Activated naive CD8-positive, alpha-beta T cell treated with anti-CD3 and anti-CD28 coated beads, Interleukin-2, amount 10 ng/mL, durations not matched to agents 7 days and 5 days (primary cell): ENCODE results near the gene SMOC1. TPM values are rescaled to one million over a fixed set of nuclear protein-coding genes. Genes with fewer than 3 reads are reported as not detected.

Experiments used
- ATAC-seq: fragments of 150-1000 bp; cut with Tn5 transposase; one replicate; pipeline ENCODE4 v1.10.0; 2021; ENCODE audit warnings: low read depth, moderate library complexity
- POLR2A ChIA-PET: fragments of 350-600 bp; sonication (Branson Sonifier 250); formaldehyde crosslinking; loops from one replicate; lab custom pipeline; 2021; ENCODE audit warnings: antibody characterized with exemption; lab: Charles Lee
- DNase-seq: peaks from one replicate; pipeline ENCODE4 v3.0.0; 2021
- H3K27ac Mint-ChIP-seq: one replicate; pipeline ENCODE4 v1.8.0; 2022; ENCODE audit warnings: mild to moderate bottlenecking, mixed read lengths
- H3K27me3 Mint-ChIP-seq: one replicate; pipeline ENCODE4 v1.8.0; 2022; ENCODE audit warnings: mild to moderate bottlenecking, moderate library complexity, mixed read lengths
- H3K36me3 Mint-ChIP-seq: one replicate; pipeline ENCODE4 v1.8.0; 2021; ENCODE audit warnings: mild to moderate bottlenecking, mixed read lengths
- H3K4me1 Mint-ChIP-seq: one replicate; pipeline ENCODE4 v1.8.0; 2021; ENCODE audit warnings: mixed read lengths
- H3K4me3 Mint-ChIP-seq: one replicate; pipeline ENCODE4 v1.8.0; 2022; ENCODE audit warnings: mild to moderate bottlenecking, moderate library complexity, mixed read lengths
- H3K9me3 Mint-ChIP-seq: one replicate; pipeline ENCODE4 v1.8.0; 2021; ENCODE audit warnings: mixed read lengths
- total RNA-seq, 2 experiments: library from RNA; stranded (reverse); gene quantifications; one replicate each; pipeline ENCODE4 v1.2.3, GENCODE V29; 2021

The SMOC1 gene
- total RNA-seq, 2 experiments from 2014 or later = not detected

GRCh38 chr14:69989622-69990021, 110.4 kb downstream of the SMOC1 start:
- ATAC-seq (no peak), DNase-seq (no peak)
- Mint-ChIP-seq H3K27ac (no peak overlapping the region), H3K36me3 (no peaks in the 10 kb centered on the region), H3K4me3 (no peak overlapping the region), H3K9me3 (no peaks in the 10 kb centered on the region), H3K27me3 (peaks cover 30% of the 10 kb centered on the region), H3K4me1 (no peaks in the 10 kb centered on the region)
- POLR2A ChIA-PET = no interaction called here

DNA sequence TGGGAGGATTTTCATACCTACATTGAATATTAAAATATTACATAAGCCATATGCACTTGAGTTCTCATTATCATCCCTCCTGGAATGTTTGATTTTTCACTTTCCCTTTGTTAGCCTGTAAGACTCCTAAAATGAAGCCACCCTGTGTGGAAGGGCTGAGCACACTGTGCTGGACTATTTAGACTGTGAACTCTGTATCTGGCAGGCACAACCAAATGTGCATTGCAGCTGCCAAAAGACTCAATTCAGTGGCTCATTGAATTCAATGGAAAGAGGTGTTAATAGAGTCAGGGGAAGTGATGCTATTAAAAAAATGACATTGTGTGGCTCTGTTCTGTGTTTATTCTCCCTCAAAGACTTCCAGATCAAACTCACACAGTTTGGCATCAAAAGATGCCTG, 111.1 kb downstream of the SMOC1 start:
- DNase-seq = no peak
- Mint-ChIP-seq H3K27me3 (peaks cover 33% of the 10 kb centered on the region), H3K36me3 (no peaks in the 10 kb centered on the region), H3K27ac (no peak overlapping the region), H3K9me3 (no peaks in the 10 kb centered on the region), H3K4me1 (no peaks in the 10 kb centered on the region), H3K4me3 (no peak overlapping the region)
- POLR2A ChIA-PET = no interaction called here
- no peak for ATAC-seq

- POLR2A ChIA-PET = no interaction called here
- no peak overlapping the region for H3K4me3 Mint-ChIP-seq
- H3K27ac Mint-ChIP-seq = no peak overlapping the region
- H3K36me3 Mint-ChIP-seq = no peaks in the 10 kb centered on the region
- no peaks in the 10 kb centered on the region for H3K9me3 Mint-ChIP-seq
- ATAC-seq = no peak
- no peaks in the 10 kb centered on the region for H3K4me1 Mint-ChIP-seq
- H3K27me3 Mint-ChIP-seq = peaks cover 37% of the 10 kb centered on the region
- DNase-seq = no peak
Measured at GRCh38 chr14:69991422-69991821, 112.2 kb downstream of the SMOC1 start.

- Mint-ChIP-seq H3K36me3 (no peaks in the 10 kb centered on the region), H3K4me3 (no peak overlapping the region), H3K4me1 (no peaks in the 10 kb centered on the region), H3K27ac (no peak overlapping the region), H3K27me3 (peaks cover 33% of the 10 kb centered on the region), H3K9me3 (no peaks in the 10 kb centered on the region)
- POLR2A ChIA-PET = no interaction called here
- ATAC-seq (no peak), DNase-seq (no peak)
Measured at GRCh38 chr14:69992564-69992963, 113.3 kb downstream of the SMOC1 start.

DNA sequence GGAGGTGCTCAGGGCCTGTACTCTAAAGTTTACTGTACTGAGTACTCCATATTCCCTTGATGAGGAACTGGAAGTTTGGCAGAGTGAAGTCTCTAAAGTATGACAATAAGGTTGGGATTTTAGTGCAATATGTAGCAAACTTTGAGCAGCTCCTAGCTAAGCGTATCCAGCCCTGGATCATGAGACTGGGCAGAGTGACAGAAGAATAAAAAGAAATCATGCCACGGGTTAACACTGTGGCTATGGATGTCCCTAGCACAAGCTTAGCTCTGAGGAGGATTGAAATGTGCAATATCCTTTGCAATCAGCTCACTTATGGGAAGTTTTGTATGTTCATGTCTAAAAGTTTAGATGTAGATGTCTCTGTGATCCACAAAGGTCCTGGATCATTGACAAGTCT, 114.1 kb downstream of the SMOC1 start:
- Mint-ChIP-seq H3K36me3 (no peaks in the 10 kb centered on the region), H3K4me3 (no peak overlapping the region), H3K9me3 (no peaks in the 10 kb centered on the region), H3K27ac (no peak overlapping the region), H3K27me3 (peaks cover 35% of the 10 kb centered on the region), H3K4me1 (no peaks in the 10 kb centered on the region)
- POLR2A ChIA-PET = no interaction called here
- no peak for ATAC-seq
- no peak for DNase-seq

GRCh38 chr14:69994002-69994401, 114.8 kb downstream of the SMOC1 start:
- H3K9me3 Mint-ChIP-seq = no peaks in the 10 kb centered on the region
- POLR2A ChIA-PET = no interaction called here
- H3K27ac Mint-ChIP-seq = no peak overlapping the region
- ATAC-seq = no peak
- no peaks in the 10 kb centered on the region for H3K36me3 Mint-ChIP-seq
- no peak overlapping the region for H3K4me3 Mint-ChIP-seq
- no peak for DNase-seq
- H3K4me1 Mint-ChIP-seq = no peaks in the 10 kb centered on the region
- H3K27me3 Mint-ChIP-seq = peaks cover 32% of the 10 kb centered on the region

- Mint-ChIP-seq H3K9me3 (no peaks in the 10 kb centered on the region), H3K27me3 (peaks cover 25% of the 10 kb centered on the region), H3K36me3 (no peaks in the 10 kb centered on the region), H3K27ac (no peak overlapping the region), H3K4me1 (no peaks in the 10 kb centered on the region), H3K4me3 (no peak overlapping the region)
- POLR2A ChIA-PET = no interaction called here
- no peak for DNase-seq
- no peak for ATAC-seq
Measured at GRCh38 chr14:69996216-69996615, 117.0 kb downstream of the SMOC1 start.

- no peak for DNase-seq
- no peaks in the 10 kb centered on the region for H3K9me3 Mint-ChIP-seq
- H3K36me3 Mint-ChIP-seq = no peaks in the 10 kb centered on the region
- POLR2A ChIA-PET = no interaction called here
- ATAC-seq = no peak
- H3K4me3 Mint-ChIP-seq = no peak overlapping the region
- H3K4me1 Mint-ChIP-seq = no peaks in the 10 kb centered on the region
- H3K27ac Mint-ChIP-seq = no peak overlapping the region
- peaks cover 21% of the 10 kb centered on the region for H3K27me3 Mint-ChIP-seq
Measured at GRCh38 chr14:69997849-69998248, 118.6 kb downstream of the SMOC1 start.

GRCh38 chr14:69999261-69999674, 120.1 kb downstream of the SMOC1 start:
- ATAC-seq (no peak), DNase-seq (no peak)
- Mint-ChIP-seq H3K9me3 (no peaks in the 10 kb centered on the region), H3K36me3 (no peaks in the 10 kb centered on the region), H3K4me3 (no peak overlapping the region), H3K27ac (no peak overlapping the region), H3K27me3 (peaks cover 25% of the 10 kb centered on the region), H3K4me1 (no peaks in the 10 kb centered on the region)
- POLR2A ChIA-PET = no interaction called here

GRCh38 chr14:70000601-70001000, 121.4 kb downstream of the SMOC1 start:
- POLR2A ChIA-PET = no interaction called here
- Mint-ChIP-seq H3K27me3 (peaks cover 23% of the 10 kb centered on the region), H3K36me3 (no peaks in the 10 kb centered on the region), H3K4me3 (no peak overlapping the region), H3K9me3 (no peaks in the 10 kb centered on the region), H3K4me1 (no peaks in the 10 kb centered on the region), H3K27ac (no peak overlapping the region)
- ATAC-seq (no peak), DNase-seq (no peak)

DNA sequence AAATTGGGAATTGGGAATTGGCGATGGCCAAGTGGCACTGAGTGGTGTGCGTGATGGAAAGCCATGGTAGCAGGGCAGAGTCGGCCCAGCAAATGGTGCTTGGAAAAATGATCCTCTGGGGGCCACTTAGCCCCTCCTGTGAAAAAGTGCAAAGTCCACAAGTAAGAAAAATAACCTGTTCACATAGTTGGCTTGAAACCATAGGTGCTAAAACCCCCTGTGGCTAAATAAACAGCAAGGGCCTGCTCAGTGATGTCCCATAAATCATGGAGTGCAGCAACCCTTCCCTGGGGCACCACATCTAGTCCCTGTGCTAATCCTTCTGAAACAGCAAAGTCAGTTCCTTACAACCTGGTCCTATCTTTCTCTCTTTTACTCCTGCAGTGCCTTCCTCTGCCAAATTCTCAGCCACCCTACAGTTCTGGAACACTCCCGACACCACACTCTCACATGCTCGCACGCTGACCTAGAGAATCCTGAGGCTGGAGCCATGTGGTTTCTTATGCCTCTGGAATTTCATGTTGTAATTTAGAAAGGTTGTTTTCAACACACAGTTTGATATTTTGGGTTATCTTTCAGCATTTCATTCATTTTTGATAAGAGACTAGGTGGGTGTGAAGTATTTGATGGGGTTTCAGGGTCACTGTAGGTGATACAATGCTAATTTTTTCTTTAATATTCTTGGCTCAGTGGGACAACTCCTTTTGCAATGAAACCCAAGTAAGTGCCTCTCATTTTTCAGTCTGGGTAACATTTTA, 123.6 kb downstream of the SMOC1 start:
- Mint-ChIP-seq H3K4me3 (no peak overlapping the region), H3K27me3 (peaks cover 17% of the 10 kb centered on the region), H3K27ac (no peak overlapping the region), H3K36me3 (no peaks in the 10 kb centered on the region), H3K9me3 (no peaks in the 10 kb centered on the region), H3K4me1 (no peaks in the 10 kb centered on the region)
- ATAC-seq (no peak), DNase-seq (no peak)
- POLR2A ChIA-PET = no interaction called here

GRCh38 chr14:70004791-70005190, 125.6 kb downstream of the SMOC1 start:
- Mint-ChIP-seq H3K27ac (no peak overlapping the region), H3K36me3 (no peaks in the 10 kb centered on the region), H3K9me3 (no peaks in the 10 kb centered on the region), H3K4me1 (no peaks in the 10 kb centered on the region), H3K27me3 (peaks cover 17% of the 10 kb centered on the region), H3K4me3 (no peak overlapping the region)
- POLR2A ChIA-PET = no interaction called here
- DNase-seq (no peak), ATAC-seq (no peak)

GRCh38 chr14:70005281-70005805, 126.1 kb downstream of the SMOC1 start:
- peaks cover 15% of the 10 kb centered on the region for H3K27me3 Mint-ChIP-seq
- DNase-seq (no peak), ATAC-seq (no peak)
- POLR2A ChIA-PET = no interaction called here
- no peak overlapping the region for H3K27ac Mint-ChIP-seq
- H3K36me3 Mint-ChIP-seq = no peaks in the 10 kb centered on the region
- no peak overlapping the region for H3K4me3 Mint-ChIP-seq
- H3K9me3 Mint-ChIP-seq = no peaks in the 10 kb centered on the region
- no peaks in the 10 kb centered on the region for H3K4me1 Mint-ChIP-seq

- no peaks in the 10 kb centered on the region for H3K9me3 Mint-ChIP-seq
- POLR2A ChIA-PET = no interaction called here
- H3K27ac Mint-ChIP-seq = no peak overlapping the region
- H3K4me3 Mint-ChIP-seq = no peak overlapping the region
- no peaks in the 10 kb centered on the region for H3K4me1 Mint-ChIP-seq
- H3K36me3 Mint-ChIP-seq = no peaks in the 10 kb centered on the region
- no peak for ATAC-seq
- peaks cover 14% of the 10 kb centered on the region for H3K27me3 Mint-ChIP-seq
- DNase-seq = no peak
Measured at GRCh38 chr14:70006699-70007098, 127.5 kb downstream of the SMOC1 start.
